ENCODE measurements around the gene RALGPS1. TPM values are rescaled to one million over a fixed set of nuclear protein-coding genes. Genes with fewer than 3 reads are reported as not detected.

The RALGPS1 gene
- total RNA-seq, 1 donor from 2014 or later = 15.2 TPM

DNA sequence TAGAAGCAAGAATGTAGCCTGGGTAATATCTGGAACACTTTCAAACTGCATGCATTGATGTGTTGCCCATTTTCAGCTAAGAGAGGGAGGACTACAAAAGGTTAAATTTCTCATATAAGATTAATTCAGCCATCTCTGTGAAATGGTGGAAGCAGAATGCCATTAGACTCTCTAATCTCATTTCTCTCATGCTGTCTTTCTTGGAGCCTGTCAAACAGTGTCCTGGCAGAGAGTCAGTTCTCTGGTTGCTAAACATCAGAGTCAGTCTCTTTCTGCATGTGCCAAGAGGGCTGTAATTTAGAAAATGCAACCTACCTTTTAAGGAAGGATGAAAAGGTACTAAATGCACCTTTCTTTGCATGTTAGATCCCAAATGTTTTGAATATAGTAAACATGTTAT lies 349.1 kb downstream of the RALGPS1 start:
- DNase-seq (ENCODE audit: extremely low spot score in 2 of 2) = no peak
- TF ChIP-seq POLR2AphosphoS5 (IDR thresholded peaks at IDR 0.05; ENCODE audit: insufficient read depth in 1 of 2, low read depth in 1 of 2) (no peak), CTCF (IDR thresholded peaks at IDR 0.05) (no peak), POLR2A (IDR thresholded peaks at IDR 0.05) (no peak)
- Histone ChIP-seq H3K27ac (no peak overlapping the region), H3K4me3 (no peak overlapping the region), H3K4me1 (peaks cover 13% of the 10 kb centered on the region), H3K27me3 (no peaks in the 10 kb centered on the region), H3K9me3 (no peaks in the 10 kb centered on the region), H3K36me3 (no peaks in the 10 kb centered on the region)
- intact Hi-C loops (cut with DNase I) = no loop called here

DNA sequence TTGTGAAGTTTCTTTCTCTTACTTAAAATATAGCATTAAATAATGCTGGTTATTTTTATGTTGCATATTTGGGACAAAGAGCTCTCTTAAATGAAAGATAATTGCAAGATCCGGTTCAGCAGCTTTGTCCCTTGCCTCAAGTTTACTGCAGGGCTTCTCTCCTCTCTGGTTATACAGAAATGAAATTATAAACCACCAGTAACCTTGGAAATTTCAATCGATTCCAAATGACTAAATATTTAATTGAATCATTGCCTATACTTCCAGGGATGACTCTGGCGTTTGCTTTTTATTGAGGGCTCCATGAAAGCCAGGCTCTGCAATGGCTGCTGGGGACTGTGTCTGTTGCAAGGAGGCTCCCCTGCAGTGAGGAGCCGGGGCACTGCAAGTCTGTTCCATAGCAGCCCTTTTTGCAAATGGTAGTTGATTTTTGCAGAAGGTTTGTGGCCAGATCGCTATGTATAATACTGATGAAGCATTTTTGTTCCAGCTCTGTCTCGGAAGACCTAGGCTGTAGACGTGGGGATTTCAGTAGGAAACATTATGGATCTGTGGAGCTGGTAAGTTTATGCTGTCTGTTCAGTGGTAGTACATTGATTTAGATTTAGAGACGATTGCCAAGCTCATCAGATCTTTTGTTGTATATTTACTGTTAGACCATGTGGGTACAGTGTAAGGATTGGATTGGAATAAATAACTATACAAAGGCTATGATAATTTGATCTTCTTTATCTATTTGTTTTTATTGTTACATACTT lies 350.1 kb downstream of the RALGPS1 start, which contains the start of gene GARNL3:
Gene GARNL3 (plus strand): TSS at position 313 of the 758 bp plus-strand sequence. CDS start 104 bp downstream, at position 417.
- peaks cover 13% of the 10 kb centered on the region for H3K4me1 ChIP-seq
- no peak for TF ChIP-seq POLR2A (IDR thresholded peaks at IDR 0.05)
- no peak for TF ChIP-seq CTCF (IDR thresholded peaks at IDR 0.05)
- TF ChIP-seq POLR2AphosphoS5 (IDR thresholded peaks at IDR 0.05; ENCODE audit: insufficient read depth in 1 of 2, low read depth in 1 of 2) = no peak
- no peak for DNase-seq (ENCODE audit: extremely low spot score in 2 of 2)
- H3K4me3 ChIP-seq = no peak within 1 kb of the TSS
- no peaks in the 10 kb centered on the region for H3K36me3 ChIP-seq
- H3K27ac ChIP-seq = peak within 1 kb of the TSS; percentile 18
- intact Hi-C loops (cut with DNase I) = no loop called here
- H3K9me3 ChIP-seq = no peaks in the 10 kb centered on the region
- H3K27me3 ChIP-seq = no peaks in the 10 kb centered on the region

- no peaks in the 10 kb centered on the region for H3K27me3 ChIP-seq
- H3K4me1 ChIP-seq = peaks cover 13% of the 10 kb centered on the region
- intact Hi-C loops (cut with DNase I) = no loop called here
- no peak for TF ChIP-seq POLR2A (IDR thresholded peaks at IDR 0.05)
- no peak for TF ChIP-seq CTCF (IDR thresholded peaks at IDR 0.05)
- TF ChIP-seq POLR2AphosphoS5 (IDR thresholded peaks at IDR 0.05; ENCODE audit: insufficient read depth in 1 of 2, low read depth in 1 of 2) = no peak
- no peaks in the 10 kb centered on the region for H3K36me3 ChIP-seq
- no peak overlapping the region for H3K4me3 ChIP-seq
- H3K9me3 ChIP-seq = no peaks in the 10 kb centered on the region
- no peak overlapping the region for H3K27ac ChIP-seq
- no peak for DNase-seq (ENCODE audit: extremely low spot score in 2 of 2)
These were observed 353.4 kb downstream of the RALGPS1 start for GRCh38 chr9:127267793-127268525.

- peaks cover 6% of the 10 kb centered on the region for H3K4me1 ChIP-seq
- no peaks in the 10 kb centered on the region for H3K27me3 ChIP-seq
- no peak for TF ChIP-seq POLR2AphosphoS5 (IDR thresholded peaks at IDR 0.05; ENCODE audit: insufficient read depth in 1 of 2, low read depth in 1 of 2)
- TF ChIP-seq POLR2A (IDR thresholded peaks at IDR 0.05) = no peak
- no peak for TF ChIP-seq CTCF (IDR thresholded peaks at IDR 0.05)
- H3K36me3 ChIP-seq = no peaks in the 10 kb centered on the region
- intact Hi-C loops (cut with DNase I) = no loop called here
- no peak for DNase-seq (ENCODE audit: extremely low spot score in 2 of 2)
- no peak overlapping the region for H3K4me3 ChIP-seq
- no peaks in the 10 kb centered on the region for H3K9me3 ChIP-seq
- H3K27ac ChIP-seq = no peak overlapping the region
These were observed 354.9 kb downstream of the RALGPS1 start for GRCh38 chr9:127269449-127269848.

Other genes starting within 250 kb of the RALGPS1 start
- 15.5 TPM for gene ZBTB43, start 109.7 kb upstream of the RALGPS1 start, total RNA-seq
- gene ZBTB34, start 54.1 kb upstream of the RALGPS1 start, total RNA-seq = 8.6 TPM
- gene ANGPTL2, start 207.9 kb downstream of the RALGPS1 start, total RNA-seq = 65.8 TPM

Measured in vagina (tissue), 2 donors.